ENCODE measurements around the gene L3MBTL1.
"Not testable (repeated sequence)": the region's sequence is repeated elsewhere in the genome, so short reads cannot be mapped to it uniquely, and the experiment has no call there.

The L3MBTL1 gene

GRCh38 chr20:43507150-43508080, at the start of gene L3MBTL1:
Gene L3MBTL1 (plus strand): TSS chr20:43507697. CDS start chr20:43513504, 5,807 bp downstream.
- no peak for DNase-seq (ENCODE audit: low spot score)

GRCh38 chr20:43458422-43458924, 49.0 kb upstream of the L3MBTL1 start:
- DNase-seq (ENCODE audit: low spot score), result no peak

GRCh38 chr20:43459022-43459942, 48.2 kb upstream of the L3MBTL1 start:
- peak; percentile 16 for DNase-seq (ENCODE audit: low spot score)

GRCh38 chr20:43460172-43460829, 47.2 kb upstream of the L3MBTL1 start:
- no peak for DNase-seq (ENCODE audit: low spot score)

- no peak for DNase-seq (ENCODE audit: low spot score)
Measured at GRCh38 chr20:43460830-43461200, 46.7 kb upstream of the L3MBTL1 start.

- DNase-seq (ENCODE audit: low spot score), result no peak
Measured at GRCh38 chr20:43461894-43462659, 45.4 kb upstream of the L3MBTL1 start.

GRCh38 chr20:43462660-43463526, 44.6 kb upstream of the L3MBTL1 start:
- DNase-seq (ENCODE audit: low spot score), result no peak

GRCh38 chr20:43463527-43464218, 43.8 kb upstream of the L3MBTL1 start:
- no peak for DNase-seq (ENCODE audit: low spot score)

- no peak for DNase-seq (ENCODE audit: low spot score)
Measured at GRCh38 chr20:43464219-43464790, 43.2 kb upstream of the L3MBTL1 start.

- no peak for DNase-seq (ENCODE audit: low spot score)
Measured at GRCh38 chr20:43465625-43465943, 41.9 kb upstream of the L3MBTL1 start.

- DNase-seq (ENCODE audit: low spot score), result no peak
Measured at GRCh38 chr20:43467589-43467988, 39.9 kb upstream of the L3MBTL1 start.

GRCh38 chr20:43472671-43473380, 34.7 kb upstream of the L3MBTL1 start:
- no peak for DNase-seq (ENCODE audit: low spot score)

GRCh38 chr20:43473381-43473704, 34.2 kb upstream of the L3MBTL1 start:
- DNase-seq (ENCODE audit: low spot score), result no peak

- DNase-seq (ENCODE audit: low spot score), result no peak
Measured at GRCh38 chr20:43477193-43477592, 30.3 kb upstream of the L3MBTL1 start.

GRCh38 chr20:43477619-43478018, 29.9 kb upstream of the L3MBTL1 start:
- DNase-seq (ENCODE audit: low spot score), result no peak

GRCh38 chr20:43490038-43490437, 17.5 kb upstream of the L3MBTL1 start:
- DNase-seq (ENCODE audit: low spot score), result no peak

- no peak for DNase-seq (ENCODE audit: low spot score)
Measured at GRCh38 chr20:43492101-43492500, 15.4 kb upstream of the L3MBTL1 start.

- DNase-seq (ENCODE audit: low spot score), result no peak
Measured at GRCh38 chr20:43495388-43495787, 12.1 kb upstream of the L3MBTL1 start.

- not testable (repeated sequence) for DNase-seq (ENCODE audit: low spot score)
Measured at GRCh38 chr20:43502021-43502420, 5.5 kb upstream of the L3MBTL1 start.
